WTC11 (cell line): ENCODE results near the gene UROC1.

Experiments used
- CREB1 ChIP-seq: sonication (generic); formaldehyde crosslinking; IDR thresholded peaks from 2 replicates; pipeline ENCODE4 v1.8.0; 2023; ENCODE audit warnings: mild to moderate bottlenecking, missing genetic modification reagents
- ESRRA ChIP-seq: sonication (generic); formaldehyde crosslinking; IDR thresholded peaks from 2 replicates; pipeline ENCODE4 v1.8.1; 2022; ENCODE audit warnings: mild to moderate bottlenecking, missing genetic modification reagents, borderline replicate concordance
- FOXK1 ChIP-seq: sonication (generic); formaldehyde crosslinking; IDR thresholded peaks from 2 replicates; pipeline ENCODE4 v1.8.0; 2022; ENCODE audit warnings: mild to moderate bottlenecking, moderate library complexity, missing genetic modification reagents
- NFE2L1 ChIP-seq: sonication (generic); formaldehyde crosslinking; IDR thresholded peaks from 2 replicates; pipeline ENCODE4 v1.8.1; 2023; ENCODE audit warnings: missing genetic modification reagents
- TF ChIP-seq, protein P1 (sequence below): fragments of 200-600 bp; IDR thresholded peaks from 2 replicates; pipeline ENCODE4 v1.8.0; 2022; ENCODE audit warnings: antibody characterized with exemption
- TF ChIP-seq, protein P2 (sequence below): fragments of 250-450 bp; sonication (Bioruptor Pico); conservative IDR thresholded peaks from 2 replicates; pipeline ENCODE4 v1.9.0; 2021; ENCODE audit warnings: mild to moderate bottlenecking
- TF ChIP-seq, protein P3 (sequence below): sonication (generic); formaldehyde crosslinking; IDR thresholded peaks from 2 replicates; pipeline ENCODE4 v1.8.1; 2022; ENCODE audit warnings: low read depth, missing genetic modification reagents, borderline replicate concordance

DNA sequence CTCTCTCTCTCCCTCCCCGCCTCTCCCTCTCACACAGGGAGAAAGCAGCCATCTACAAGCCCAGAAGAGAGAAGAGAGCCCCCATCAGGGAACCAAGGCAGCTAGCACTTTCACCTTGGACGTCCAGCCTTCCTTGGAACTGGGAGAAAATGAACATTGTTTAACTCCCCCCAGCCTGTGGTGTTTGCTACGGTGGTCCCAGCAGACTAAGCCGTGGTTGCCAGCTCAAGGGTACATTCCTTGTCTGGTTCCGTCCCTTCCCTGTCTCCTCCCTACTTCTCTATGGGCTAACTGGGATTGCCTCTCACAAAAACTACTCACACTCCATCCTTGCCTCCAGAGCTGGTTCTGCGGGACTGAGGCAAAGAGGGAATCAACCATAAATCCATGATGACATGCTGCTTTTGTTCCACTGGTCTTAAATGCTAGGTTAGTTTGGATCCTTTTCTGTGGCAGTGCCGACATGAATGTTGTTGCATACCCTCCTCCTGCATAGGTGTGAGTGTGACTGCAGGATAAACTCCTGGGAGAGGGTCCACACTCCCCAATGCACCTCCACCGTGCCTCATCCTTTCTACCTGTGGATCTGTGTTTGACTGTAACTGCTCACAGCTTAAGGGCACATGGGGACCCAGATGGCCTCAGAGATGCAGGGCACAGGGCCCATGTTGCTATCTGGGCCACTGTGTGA lies 29.1 kb upstream of the UROC1 start:
- TF ChIP-seq FOXK1 (CRISPR knock-in tag) (no peak), ESRRA (CRISPR knock-in tag) (no peak), NFE2L1 (CRISPR knock-in tag) (no peak), CREB1 (CRISPR knock-in tag) (no peak)
- TF ChIP-seq, protein P1, sequence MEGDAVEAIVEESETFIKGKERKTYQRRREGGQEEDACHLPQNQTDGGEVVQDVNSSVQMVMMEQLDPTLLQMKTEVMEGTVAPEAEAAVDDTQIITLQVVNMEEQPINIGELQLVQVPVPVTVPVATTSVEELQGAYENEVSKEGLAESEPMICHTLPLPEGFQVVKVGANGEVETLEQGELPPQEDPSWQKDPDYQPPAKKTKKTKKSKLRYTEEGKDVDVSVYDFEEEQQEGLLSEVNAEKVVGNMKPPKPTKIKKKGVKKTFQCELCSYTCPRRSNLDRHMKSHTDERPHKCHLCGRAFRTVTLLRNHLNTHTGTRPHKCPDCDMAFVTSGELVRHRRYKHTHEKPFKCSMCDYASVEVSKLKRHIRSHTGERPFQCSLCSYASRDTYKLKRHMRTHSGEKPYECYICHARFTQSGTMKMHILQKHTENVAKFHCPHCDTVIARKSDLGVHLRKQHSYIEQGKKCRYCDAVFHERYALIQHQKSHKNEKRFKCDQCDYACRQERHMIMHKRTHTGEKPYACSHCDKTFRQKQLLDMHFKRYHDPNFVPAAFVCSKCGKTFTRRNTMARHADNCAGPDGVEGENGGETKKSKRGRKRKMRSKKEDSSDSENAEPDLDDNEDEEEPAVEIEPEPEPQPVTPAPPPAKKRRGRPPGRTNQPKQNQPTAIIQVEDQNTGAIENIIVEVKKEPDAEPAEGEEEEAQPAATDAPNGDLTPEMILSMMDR, result no peak
- TF ChIP-seq, protein P2, sequence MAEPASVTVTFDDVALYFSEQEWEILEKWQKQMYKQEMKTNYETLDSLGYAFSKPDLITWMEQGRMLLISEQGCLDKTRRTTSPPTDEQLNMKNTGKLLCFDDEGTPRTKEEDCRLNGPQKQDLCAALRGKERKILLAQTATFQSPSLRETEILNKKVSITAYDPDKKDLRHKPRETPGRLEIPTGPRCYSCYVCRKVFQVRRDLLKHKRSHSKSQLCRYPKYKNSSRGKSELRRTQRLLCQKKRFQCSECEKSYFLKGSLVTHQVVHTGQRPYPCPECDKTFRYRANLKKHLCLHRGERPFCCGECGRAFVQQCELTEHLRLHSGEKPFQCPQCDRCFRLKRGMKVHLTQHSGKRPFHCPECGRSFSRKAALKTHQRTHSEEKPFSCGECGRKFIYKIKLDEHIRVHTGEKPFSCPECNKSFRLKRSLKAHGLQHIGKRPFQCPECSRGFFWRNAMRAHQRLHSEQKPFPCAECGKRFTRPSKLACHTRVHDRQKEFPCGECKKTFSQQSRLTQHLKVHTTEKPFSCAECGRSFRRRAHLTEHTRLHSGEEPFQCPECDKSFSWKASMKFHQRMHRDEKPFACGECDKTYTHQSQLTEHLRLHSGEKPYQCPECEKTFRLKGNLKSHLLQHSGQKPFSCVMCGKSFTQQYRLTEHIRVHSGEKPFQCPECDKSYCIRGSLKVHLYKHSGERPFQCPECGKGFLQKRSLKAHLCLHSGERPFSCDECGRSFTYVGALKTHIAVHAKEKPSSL (CRISPR knock-in tag), result no peak
- TF ChIP-seq, protein P3, sequence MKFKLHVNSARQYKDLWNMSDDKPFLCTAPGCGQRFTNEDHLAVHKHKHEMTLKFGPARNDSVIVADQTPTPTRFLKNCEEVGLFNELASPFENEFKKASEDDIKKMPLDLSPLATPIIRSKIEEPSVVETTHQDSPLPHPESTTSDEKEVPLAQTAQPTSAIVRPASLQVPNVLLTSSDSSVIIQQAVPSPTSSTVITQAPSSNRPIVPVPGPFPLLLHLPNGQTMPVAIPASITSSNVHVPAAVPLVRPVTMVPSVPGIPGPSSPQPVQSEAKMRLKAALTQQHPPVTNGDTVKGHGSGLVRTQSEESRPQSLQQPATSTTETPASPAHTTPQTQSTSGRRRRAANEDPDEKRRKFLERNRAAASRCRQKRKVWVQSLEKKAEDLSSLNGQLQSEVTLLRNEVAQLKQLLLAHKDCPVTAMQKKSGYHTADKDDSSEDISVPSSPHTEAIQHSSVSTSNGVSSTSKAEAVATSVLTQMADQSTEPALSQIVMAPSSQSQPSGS (CRISPR knock-in tag), result no peak
